ENCODE results near the gene ARRB2. TPM values are rescaled to one million over a fixed set of nuclear protein-coding genes. Genes with fewer than 3 reads are reported as not detected.
"Not testable (repeated sequence)": the region's sequence is repeated elsewhere in the genome, so short reads cannot be mapped to it uniquely, and the experiment has no call there.

ARRB2 gene
- 10 to 100 TPM; 29.2 to 34.7 (median 31.2) TPM for polyA plus RNA-seq (ENCODE audit: insufficient read length in 4 of 4)

DNA sequence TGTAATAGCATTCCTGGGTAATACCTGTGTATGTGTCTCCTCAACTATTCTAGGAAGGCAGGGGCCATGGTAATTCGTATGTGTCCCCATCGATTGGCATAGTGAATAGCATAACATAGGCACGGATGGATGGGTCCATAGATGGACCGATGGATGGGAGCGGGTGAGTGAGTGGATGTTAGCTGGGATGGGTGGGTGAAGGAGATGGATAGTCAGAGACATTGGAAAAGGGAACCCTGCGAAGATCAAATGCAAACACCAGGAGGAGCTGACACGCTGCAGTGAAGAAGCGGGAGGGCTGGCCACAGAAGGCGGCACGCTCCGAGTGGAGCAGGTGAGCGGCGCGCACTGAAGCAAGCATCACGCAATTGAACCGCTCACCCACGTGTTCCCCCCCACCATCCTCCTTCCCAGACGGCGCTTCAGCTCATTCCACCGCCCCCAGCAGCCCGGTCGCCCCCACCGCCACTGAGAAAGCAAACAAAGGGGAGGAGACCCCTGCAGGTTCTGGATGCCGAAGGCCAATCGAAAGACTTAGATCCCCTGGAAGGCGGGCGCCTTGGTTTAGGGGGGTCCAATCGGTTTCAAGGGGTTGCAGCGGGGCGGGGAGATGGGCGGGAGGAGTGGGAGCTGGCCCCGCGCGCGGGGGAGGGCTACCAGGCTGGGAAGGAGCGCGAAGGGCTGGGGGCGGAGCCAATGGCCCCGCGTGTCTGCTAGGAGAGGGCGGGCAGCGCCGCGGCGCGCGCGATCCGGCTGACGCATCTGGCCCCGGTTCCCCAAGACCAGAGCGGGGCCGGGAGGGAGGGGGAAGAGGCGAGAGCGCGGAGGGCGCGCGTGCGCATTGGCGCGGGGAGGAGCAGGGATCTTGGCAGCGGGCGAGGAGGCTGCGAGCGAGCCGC lies at the start of gene ARRB2:
ARRB2 (plus strand) TSS at position 839 of the 899 bp plus-strand sequence. CDS start 90 bp downstream, outside the sequence.
- DNase-seq (ENCODE audit: low read depth in 4 of 4, low spot score in 3 of 4) = peak; percentile 96 to 98 (median 96)

DNA sequence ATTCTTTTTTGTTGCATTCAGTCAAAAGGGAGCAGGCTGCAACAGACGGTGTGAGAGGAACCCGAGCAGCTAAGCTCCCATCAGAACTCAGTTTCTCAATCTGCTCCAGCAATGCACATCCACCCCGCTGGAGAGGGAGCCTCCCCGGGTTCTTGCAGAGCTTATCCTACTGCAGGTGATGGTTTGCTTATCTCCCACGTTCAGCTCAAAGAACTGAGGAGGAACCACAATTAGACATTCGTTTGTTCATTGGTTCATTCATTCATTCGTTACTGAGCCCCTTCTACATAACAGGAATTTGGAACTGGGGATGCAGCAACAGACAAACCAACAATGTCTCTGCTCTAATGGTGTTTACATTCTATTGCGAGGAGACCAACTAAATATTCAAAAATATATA lies 46.7 kb upstream of the ARRB2 start:
- DNase-seq (ENCODE audit: low read depth in 4 of 4, low spot score in 3 of 4) = no peak

GRCh38 chr17:4664230-4664629 lies 46.2 kb upstream of the ARRB2 start:
- no peak for DNase-seq (ENCODE audit: low read depth in 4 of 4, low spot score in 3 of 4)

- no peak for DNase-seq (ENCODE audit: low read depth in 4 of 4, low spot score in 3 of 4)
Measured at GRCh38 chr17:4665027-4665426, 45.4 kb upstream of the ARRB2 start.

GRCh38 chr17:4666296-4666695 lies 44.1 kb upstream of the ARRB2 start:
- no peak for DNase-seq (ENCODE audit: low read depth in 4 of 4, low spot score in 3 of 4)

DNA sequence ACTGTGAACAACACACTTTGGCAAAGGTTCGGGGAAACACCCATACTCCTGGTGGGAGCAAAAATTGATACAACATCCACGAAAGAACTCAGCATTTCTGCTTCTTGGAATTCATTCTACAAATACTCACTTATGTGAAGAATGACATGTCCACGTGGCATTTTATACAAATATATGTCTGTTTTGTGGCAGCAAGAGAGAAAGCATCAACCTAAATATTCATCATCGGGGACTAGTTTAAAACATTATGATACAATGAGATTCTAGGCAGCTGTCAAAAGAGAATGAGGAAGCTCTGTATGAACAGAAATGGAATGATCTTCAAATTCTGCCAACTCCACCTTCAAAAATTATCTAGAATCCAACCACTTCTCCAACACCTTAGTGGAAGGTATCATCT lies 43.3 kb upstream of the ARRB2 start:
- no peak for DNase-seq (ENCODE audit: low read depth in 4 of 4, low spot score in 3 of 4)

- DNase-seq (ENCODE audit: low read depth in 4 of 4, low spot score in 3 of 4) = no peak
Measured at GRCh38 chr17:4672055-4672630, 38.3 kb upstream of the ARRB2 start.

DNA sequence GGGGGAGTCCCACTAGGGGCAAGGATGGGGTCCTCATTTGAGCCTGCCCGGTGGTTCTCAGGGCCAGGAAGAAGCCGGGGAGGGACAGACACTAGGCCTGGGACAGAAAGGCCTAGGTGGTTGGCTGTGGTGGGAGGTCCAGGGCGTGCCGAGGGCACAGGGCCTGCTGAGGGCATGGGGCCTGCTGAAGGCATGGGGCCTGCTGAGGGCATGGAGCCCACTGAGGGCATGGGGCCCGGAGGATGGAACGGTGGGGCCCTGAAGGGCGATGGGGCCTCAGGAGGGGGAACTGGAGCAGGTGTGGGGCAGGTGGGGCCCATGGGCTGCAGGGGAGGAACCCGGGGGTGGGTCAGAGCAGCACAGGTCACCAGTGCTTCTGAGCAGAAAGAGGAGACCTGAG lies 37.7 kb upstream of the ARRB2 start:
- no peak for DNase-seq (ENCODE audit: low read depth in 4 of 4, low spot score in 3 of 4)

DNA sequence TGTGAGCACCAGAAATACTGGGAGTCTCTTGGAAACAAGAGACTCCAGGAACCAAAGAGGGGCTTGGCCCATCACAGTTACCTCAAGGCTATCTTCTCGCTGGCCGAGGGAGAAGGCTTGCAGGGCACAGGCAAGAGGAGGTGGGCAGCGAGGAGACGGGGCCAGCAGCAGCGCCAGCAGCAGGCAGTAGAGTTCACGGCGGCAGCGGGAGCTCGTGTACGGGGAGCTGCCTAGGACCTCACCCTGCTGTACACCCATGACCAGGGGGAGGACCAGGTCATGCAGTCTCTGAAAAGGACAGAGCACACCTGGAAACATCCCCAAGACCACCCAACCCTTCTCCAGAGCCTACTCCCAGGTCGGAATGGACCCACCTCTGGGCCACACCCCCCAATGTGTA lies 37.3 kb upstream of the ARRB2 start:
- DNase-seq (ENCODE audit: low read depth in 4 of 4, low spot score in 3 of 4) = no peak

DNA sequence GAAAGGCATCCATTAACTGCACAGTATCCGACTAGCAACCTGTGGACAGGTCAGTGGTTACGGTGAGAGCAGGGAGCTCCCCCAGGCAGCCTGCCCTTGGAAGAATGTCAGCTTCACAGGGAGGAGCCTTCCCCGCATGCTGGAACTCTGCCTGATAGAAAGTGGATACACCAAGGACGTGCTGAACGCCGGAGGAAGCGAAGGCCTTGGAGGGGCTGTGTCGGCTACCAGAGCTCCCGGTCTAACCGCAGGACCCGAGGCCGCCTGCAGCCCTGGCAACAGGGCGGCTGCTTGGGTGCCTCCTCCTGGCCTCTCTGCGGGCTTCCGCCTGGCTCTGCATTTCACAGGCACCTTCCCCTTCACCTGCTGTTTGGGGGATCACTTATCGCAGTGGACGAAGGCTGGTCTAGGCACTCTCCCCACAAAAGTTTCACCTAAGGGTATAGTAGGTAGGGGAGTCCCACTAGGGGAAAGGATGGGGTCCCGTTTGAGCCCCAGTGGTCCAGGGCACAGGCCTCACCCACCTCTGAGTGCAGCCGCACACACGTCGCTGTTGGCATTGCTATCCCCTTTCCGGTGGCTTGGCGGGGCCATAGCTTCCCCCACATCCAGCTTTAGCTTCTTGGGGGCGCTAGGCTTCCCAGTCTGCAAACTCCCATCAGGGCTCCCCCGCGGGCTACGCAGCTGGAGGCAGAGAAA lies 36.3 kb upstream of the ARRB2 start:
- no peak for DNase-seq (ENCODE audit: low read depth in 4 of 4, low spot score in 3 of 4)

GRCh38 chr17:4674685-4674998 lies 35.8 kb upstream of the ARRB2 start:
- DNase-seq (ENCODE audit: low read depth in 4 of 4, low spot score in 3 of 4) = no peak

GRCh38 chr17:4675791-4676190 lies 34.6 kb upstream of the ARRB2 start:
- no peak for DNase-seq (ENCODE audit: low read depth in 4 of 4, low spot score in 3 of 4)

DNA sequence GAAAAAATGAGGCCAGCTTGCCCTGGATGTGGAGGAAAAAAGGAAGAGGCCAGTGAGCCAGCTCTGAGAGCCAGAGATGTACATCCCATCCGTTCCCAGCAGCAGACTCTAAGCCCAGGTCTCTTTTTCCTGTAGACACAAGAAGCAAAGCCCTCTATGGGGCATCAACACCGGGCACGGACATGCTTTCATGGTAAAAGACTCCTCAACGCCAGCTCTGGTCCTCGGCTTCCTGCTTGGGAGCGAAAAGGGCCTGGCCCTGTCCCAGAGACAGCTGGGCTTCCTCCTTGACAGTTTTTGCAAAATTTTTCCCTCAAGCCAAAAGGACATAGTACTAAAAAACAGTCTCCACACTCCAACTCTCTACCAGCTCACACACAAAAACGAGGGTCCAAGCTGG lies 33.6 kb upstream of the ARRB2 start:
- DNase-seq (ENCODE audit: low read depth in 4 of 4, low spot score in 3 of 4) = no peak

GRCh38 chr17:4678448-4679026 lies 31.9 kb upstream of the ARRB2 start:
- DNase-seq (ENCODE audit: low read depth in 4 of 4, low spot score in 3 of 4) = no peak

DNA sequence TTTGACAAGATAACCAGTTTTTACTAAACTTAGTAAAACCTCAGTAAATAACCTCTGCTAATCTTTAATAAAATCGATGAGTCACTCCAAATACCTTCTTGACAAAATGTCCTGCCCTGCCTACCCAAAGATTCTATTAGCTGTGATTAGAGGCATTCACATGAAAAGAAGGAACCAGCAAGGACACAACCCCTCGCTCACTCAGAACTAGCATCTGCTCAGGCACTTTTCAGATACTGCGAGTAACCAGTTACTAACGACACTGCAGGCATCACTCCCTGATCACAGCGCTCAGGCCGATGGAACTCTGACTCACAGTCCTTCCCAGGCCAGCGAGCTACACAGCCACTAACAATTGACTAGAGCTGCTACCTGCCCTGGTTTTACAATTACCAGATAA lies 30.8 kb upstream of the ARRB2 start:
- DNase-seq (ENCODE audit: low read depth in 4 of 4, low spot score in 3 of 4) = no peak

DNA sequence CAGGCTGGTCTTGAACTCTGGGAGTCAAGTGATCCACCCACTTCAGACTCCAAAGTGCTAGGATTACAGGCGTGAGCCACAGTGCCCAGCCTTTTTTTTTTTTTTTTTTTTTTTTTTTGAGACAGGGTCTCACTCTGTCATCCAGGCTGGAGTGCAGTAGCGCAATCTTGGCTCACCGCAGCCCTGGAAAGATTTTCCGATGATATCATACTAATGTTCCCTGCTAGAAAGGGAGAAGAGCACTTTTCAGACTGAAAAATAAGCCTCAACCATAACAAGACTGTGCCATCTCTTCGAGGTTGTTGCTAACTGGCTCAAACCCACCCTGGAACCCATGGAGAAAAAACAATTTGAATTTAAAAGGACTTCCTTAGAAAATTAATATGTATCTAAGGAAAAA lies 26.7 kb upstream of the ARRB2 start:
- not testable (repeated sequence) for DNase-seq (ENCODE audit: low read depth in 4 of 4, low spot score in 3 of 4)

- not testable (repeated sequence) for DNase-seq (ENCODE audit: low read depth in 4 of 4, low spot score in 3 of 4)
Measured at GRCh38 chr17:4689872-4690271, 20.6 kb upstream of the ARRB2 start.

DNA sequence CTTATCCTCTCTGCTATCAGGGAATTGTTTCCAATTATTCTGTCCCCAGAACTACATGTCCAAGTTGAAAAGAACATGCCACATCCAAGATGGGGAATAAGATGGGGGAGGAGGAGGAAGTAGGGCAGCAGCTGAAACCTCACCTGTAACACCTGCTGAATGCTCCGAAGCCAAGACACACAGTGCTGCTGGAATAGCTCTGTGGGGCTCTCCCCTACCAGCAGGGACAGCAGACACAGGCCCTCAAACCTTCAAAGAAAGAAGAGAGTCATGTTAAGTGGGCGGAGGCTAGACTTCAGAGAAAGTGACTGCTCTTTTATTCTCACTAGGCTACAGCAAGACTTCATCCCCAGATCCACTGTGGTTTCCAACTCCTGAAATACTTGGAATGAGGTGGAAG lies 19.7 kb upstream of the ARRB2 start:
- no peak for DNase-seq (ENCODE audit: low read depth in 4 of 4, low spot score in 3 of 4)

- DNase-seq (ENCODE audit: low read depth in 4 of 4, low spot score in 3 of 4) = no peak
Measured at GRCh38 chr17:4691686-4692085, 18.7 kb upstream of the ARRB2 start.

- no peak for DNase-seq (ENCODE audit: low read depth in 4 of 4, low spot score in 3 of 4)
Measured at GRCh38 chr17:4693416-4693815, 17.0 kb upstream of the ARRB2 start.

DNA sequence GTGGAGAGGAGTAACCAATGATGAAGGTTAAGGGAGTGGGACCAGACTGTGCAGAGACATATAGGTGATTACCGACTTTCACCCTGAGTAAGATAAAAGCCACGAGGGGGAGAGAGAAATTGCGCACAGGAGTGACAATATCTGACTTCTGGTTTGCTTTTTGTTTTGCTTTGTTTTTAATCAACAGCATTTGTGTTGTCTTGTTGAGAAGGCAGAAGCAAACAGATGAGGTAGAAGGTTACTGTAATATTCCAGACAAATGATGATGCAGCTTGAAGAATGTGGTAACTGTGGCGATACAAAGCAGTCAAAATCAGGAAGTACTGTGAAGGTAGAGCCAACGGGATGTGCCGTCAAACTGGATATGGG lies 14.0 kb upstream of the ARRB2 start:
- no peak for DNase-seq (ENCODE audit: low read depth in 4 of 4, low spot score in 3 of 4)
